GM21786 (cell line): Measurements from ENCODE around the gene ZNF639.
A peak's percentile ranks its signal among the peaks of the same experiment; 100 is the strongest.

ENCODE experiments used
- ATAC-seq: cut with Tn5 transposase; IDR thresholded peaks from one replicate; pipeline ENCODE4 v1.9.1; 2021; ENCODE audit not compliant: unreplicated experiment

The ZNF639 gene

GRCh38 chr3:179309225-179310078 is 13.4 kb upstream of the ZNF639 start:
- peak; percentile 96 for ATAC-seq

GRCh38 chr3:179318876-179319275 is 4.0 kb upstream of the ZNF639 start:
- ATAC-seq: no peak

GRCh38 chr3:179321668-179322285 is 1.1 kb upstream of the ZNF639 start:
- no peak for ATAC-seq

GRCh38 chr3:179323197-179324110 is 623 bp downstream of the ZNF639 start:
- peak; percentile 32 for ATAC-seq

- ATAC-seq: no peak
Measured at GRCh38 chr3:179324270-179324754, 1.5 kb downstream of the ZNF639 start.

GRCh38 chr3:179330438-179330837 is 7.6 kb downstream of the ZNF639 start:
- ATAC-seq: no peak

GRCh38 chr3:179332240-179332639 is 9.4 kb downstream of the ZNF639 start:
- no peak for ATAC-seq

GRCh38 chr3:179333084-179333483 is 10.3 kb downstream of the ZNF639 start:
- no peak for ATAC-seq

GRCh38 chr3:179336345-179336929 is 13.6 kb downstream of the ZNF639 start:
- ATAC-seq: no peak

- ATAC-seq: peak; percentile 89
Measured at GRCh38 chr3:179347345-179348194, 24.7 kb downstream of the ZNF639 start, which contains the start of gene MFN1. Gene MFN1, plus strand, starts transcription at chr3:179347709. Its CDS starts 1,143 bp downstream, at chr3:179348852.

- peak; percentile 68 for ATAC-seq
Measured at GRCh38 chr3:179348325-179349013, 25.6 kb downstream of the ZNF639 start.

GRCh38 chr3:179355996-179356395 is 33.2 kb downstream of the ZNF639 start:
- ATAC-seq: no peak

GRCh38 chr3:179363332-179363731 is 40.5 kb downstream of the ZNF639 start:
- no peak for ATAC-seq

GRCh38 chr3:179369621-179370020 is 46.8 kb downstream of the ZNF639 start:
- ATAC-seq: no peak

- no peak for ATAC-seq
Measured at GRCh38 chr3:179373938-179374337, 51.1 kb downstream of the ZNF639 start.

GRCh38 chr3:179375091-179375999 is 52.5 kb downstream of the ZNF639 start:
- ATAC-seq: no peak

GRCh38 chr3:179376474-179376873 is 53.6 kb downstream of the ZNF639 start:
- no peak for ATAC-seq
